ENCODE results near the gene ST14.

Gene ST14

GRCh38 chr11:130167146-130167545, 7.6 kb downstream of the ST14 start:
- H3K27me3 ChIP-seq (replicated peaks; ENCODE audit: insufficient read depth, low read length) = no peaks in the 10 kb centered on the region
- H3K9ac ChIP-seq (ENCODE audit: low read length) = no peak overlapping the region
- H4K20me1 ChIP-seq (ENCODE audit: insufficient read depth, low read length) = peaks cover 19% of the 10 kb centered on the region; the same call in 1 of the 2 replicates
- no peak overlapping the region for H3K27ac ChIP-seq (ENCODE audit: low read length)
- H3K36me3 ChIP-seq (replicated peaks; ENCODE audit: insufficient read depth, low read length) = no peaks in the 10 kb centered on the region
- no peak overlapping the region for H3K4me2 ChIP-seq (ENCODE audit: low read depth, low read length)
- peaks cover 98% of the 10 kb centered on the region for H3K79me2 ChIP-seq (ENCODE audit: low read length)
- no peak overlapping the region for H2AFZ ChIP-seq (ENCODE audit: low read length)
- H3K4me1 ChIP-seq (ENCODE audit: low read length) = peaks cover 18% of the 10 kb centered on the region
- TF ChIP-seq EZH2phosphoT487 (IDR thresholded peaks at IDR 0.05; ENCODE audit: low read length) (no peak), CTCF (IDR thresholded peaks at IDR 0.05; ENCODE audit: low read length) (no peak), EZH2 (optimal IDR thresholded peaks at IDR 0.05; ENCODE audit: low read depth, low read length) (no peak)
- H3K9me2 ChIP-seq (replicated peaks; ENCODE audit: insufficient read depth, low read length) = no peaks in the 10 kb centered on the region
- 0 out of 2 replicates have a peak, but pooled peaks cover 3% of the 10 kb centered on the region for H3F3A ChIP-seq (ENCODE audit: insufficient read depth, low read length)
- no peak for DNase-seq
- no peak overlapping the region for H3K4me3 ChIP-seq (ENCODE audit: low read length)
- H3K9me3 ChIP-seq (replicated peaks; ENCODE audit: insufficient read depth, low read length) = no peaks in the 10 kb centered on the region

GRCh38 chr11:130168105-130168504, 8.5 kb downstream of the ST14 start:
- Histone ChIP-seq H3K4me2 (ENCODE audit: low read depth, low read length) (no peak overlapping the region), H4K20me1 (ENCODE audit: insufficient read depth, low read length) (peaks cover 19% of the 10 kb centered on the region; the same call in 1 of the 2 replicates), H3K9ac (ENCODE audit: low read length) (no peak overlapping the region), H3K27ac (ENCODE audit: low read length) (no peak overlapping the region), H3K4me3 (ENCODE audit: low read length) (no peak overlapping the region), H3K79me2 (ENCODE audit: low read length) (peaks cover 98% of the 10 kb centered on the region), H3K9me3 (replicated peaks; ENCODE audit: insufficient read depth, low read length) (no peaks in the 10 kb centered on the region), H3F3A (ENCODE audit: insufficient read depth, low read length) (no peaks in the 10 kb centered on the region), H3K4me1 (ENCODE audit: low read length) (peaks cover 8% of the 10 kb centered on the region), H2AFZ (ENCODE audit: low read length) (no peak overlapping the region), H3K9me2 (replicated peaks; ENCODE audit: insufficient read depth, low read length) (no peaks in the 10 kb centered on the region), H3K36me3 (replicated peaks; ENCODE audit: insufficient read depth, low read length) (no peaks in the 10 kb centered on the region), H3K27me3 (replicated peaks; ENCODE audit: insufficient read depth, low read length) (no peaks in the 10 kb centered on the region)
- DNase-seq = no peak
- TF ChIP-seq EZH2phosphoT487 (IDR thresholded peaks at IDR 0.05; ENCODE audit: low read length) (no peak), EZH2 (optimal IDR thresholded peaks at IDR 0.05; ENCODE audit: low read depth, low read length) (no peak), CTCF (IDR thresholded peaks at IDR 0.05; ENCODE audit: low read length) (no peak)

- no peaks in the 10 kb centered on the region for H3K4me1 ChIP-seq (ENCODE audit: low read length)
- no peaks in the 10 kb centered on the region for H3K9me2 ChIP-seq (replicated peaks; ENCODE audit: insufficient read depth, low read length)
- H3K9ac ChIP-seq (ENCODE audit: low read length) = no peak overlapping the region
- H4K20me1 ChIP-seq (ENCODE audit: insufficient read depth, low read length) = peaks cover 18% of the 10 kb centered on the region; the same call in 1 of the 2 replicates
- TF ChIP-seq EZH2 (optimal IDR thresholded peaks at IDR 0.05; ENCODE audit: low read depth, low read length) = no peak
- TF ChIP-seq CTCF (IDR thresholded peaks at IDR 0.05; ENCODE audit: low read length) = no peak
- TF ChIP-seq EZH2phosphoT487 (IDR thresholded peaks at IDR 0.05; ENCODE audit: low read length) = no peak
- H3K36me3 ChIP-seq (replicated peaks; ENCODE audit: insufficient read depth, low read length) = no peaks in the 10 kb centered on the region
- no peaks in the 10 kb centered on the region for H3K27me3 ChIP-seq (replicated peaks; ENCODE audit: insufficient read depth, low read length)
- no peak overlapping the region for H3K27ac ChIP-seq (ENCODE audit: low read length)
- H3K4me3 ChIP-seq (ENCODE audit: low read length) = no peak overlapping the region
- H3K4me2 ChIP-seq (ENCODE audit: low read depth, low read length) = no peak overlapping the region
- H3F3A ChIP-seq (ENCODE audit: insufficient read depth, low read length) = no peaks in the 10 kb centered on the region
- H3K9me3 ChIP-seq (replicated peaks; ENCODE audit: insufficient read depth, low read length) = no peaks in the 10 kb centered on the region
- no peak for DNase-seq
- no peak overlapping the region for H2AFZ ChIP-seq (ENCODE audit: low read length)
- H3K79me2 ChIP-seq (ENCODE audit: low read length) = peaks cover 98% of the 10 kb centered on the region
Measured at GRCh38 chr11:130170345-130170744, 10.8 kb downstream of the ST14 start.

All from MM.1S (cell line).